SHP77 treated with DMSO at 0.1 percent for 48 hours (cell line): ENCODE data around the gene NDUFC1.
"Not testable (repeated sequence)": the region's sequence is repeated elsewhere in the genome, so short reads cannot be mapped to it uniquely, and the experiment has no call there.

Experiments used
- DNase-seq: peaks from one replicate; lab custom pipeline; 2025; lab: John Stamatoyannopoulos, UW

The NDUFC1 gene

DNA sequence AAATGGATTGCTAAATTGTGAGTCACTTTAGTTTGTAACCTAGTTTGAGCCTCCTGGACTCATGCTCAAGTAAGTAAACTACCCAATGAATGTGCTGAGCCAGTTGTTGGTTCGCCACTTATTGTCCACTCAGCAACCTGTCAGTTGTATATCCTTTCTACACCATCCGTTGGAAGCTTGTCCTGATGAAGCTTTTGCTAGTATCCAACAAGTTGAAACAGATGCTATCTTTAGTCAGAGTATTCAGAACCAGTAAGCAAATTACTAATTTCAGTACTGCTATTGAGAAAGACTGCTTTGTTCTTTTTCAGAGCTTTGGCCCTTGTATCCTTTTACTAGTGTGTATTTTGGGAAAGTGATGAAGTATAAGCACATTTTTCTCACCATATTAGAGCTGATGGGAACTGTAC lies 5.3 kb downstream of the NDUFC1 start:
- DNase-seq = no peak

GRCh38 chr4:139295942-139296299 lies 6.4 kb downstream of the NDUFC1 start:
- no peak for DNase-seq

GRCh38 chr4:139295206-139295941 lies 6.9 kb downstream of the NDUFC1 start:
- peak; percentile 63 for DNase-seq

DNA sequence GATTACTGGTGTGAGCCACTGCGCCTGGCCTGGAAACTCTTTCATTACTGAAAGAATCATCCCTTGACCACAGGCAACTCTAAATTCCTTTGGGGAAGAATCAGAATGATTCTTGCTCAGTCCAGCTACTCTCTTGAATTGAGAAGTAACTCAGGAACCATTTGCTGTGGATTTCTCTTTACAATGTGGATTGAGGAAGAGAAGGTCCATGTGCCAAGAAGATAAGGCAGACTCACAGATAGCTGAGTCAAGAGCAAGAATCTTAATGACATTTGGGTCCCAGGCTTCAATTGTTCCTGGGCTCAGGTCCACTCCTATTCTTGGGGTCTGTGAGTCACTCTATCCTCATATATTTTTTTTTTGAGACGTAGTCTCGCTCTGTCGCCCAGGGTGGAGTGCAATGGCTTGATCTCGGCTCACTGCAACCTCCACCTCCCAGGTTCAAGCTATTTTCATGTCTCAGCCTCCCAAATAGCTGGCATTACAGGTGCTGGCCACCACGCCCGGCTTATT lies 16.0 kb downstream of the NDUFC1 start:
- DNase-seq = no peak

GRCh38 chr4:139282721-139283075 lies 19.6 kb downstream of the NDUFC1 start:
- DNase-seq = no peak

GRCh38 chr4:139282065-139282720 lies 20.1 kb downstream of the NDUFC1 start:
- DNase-seq = no peak

DNA sequence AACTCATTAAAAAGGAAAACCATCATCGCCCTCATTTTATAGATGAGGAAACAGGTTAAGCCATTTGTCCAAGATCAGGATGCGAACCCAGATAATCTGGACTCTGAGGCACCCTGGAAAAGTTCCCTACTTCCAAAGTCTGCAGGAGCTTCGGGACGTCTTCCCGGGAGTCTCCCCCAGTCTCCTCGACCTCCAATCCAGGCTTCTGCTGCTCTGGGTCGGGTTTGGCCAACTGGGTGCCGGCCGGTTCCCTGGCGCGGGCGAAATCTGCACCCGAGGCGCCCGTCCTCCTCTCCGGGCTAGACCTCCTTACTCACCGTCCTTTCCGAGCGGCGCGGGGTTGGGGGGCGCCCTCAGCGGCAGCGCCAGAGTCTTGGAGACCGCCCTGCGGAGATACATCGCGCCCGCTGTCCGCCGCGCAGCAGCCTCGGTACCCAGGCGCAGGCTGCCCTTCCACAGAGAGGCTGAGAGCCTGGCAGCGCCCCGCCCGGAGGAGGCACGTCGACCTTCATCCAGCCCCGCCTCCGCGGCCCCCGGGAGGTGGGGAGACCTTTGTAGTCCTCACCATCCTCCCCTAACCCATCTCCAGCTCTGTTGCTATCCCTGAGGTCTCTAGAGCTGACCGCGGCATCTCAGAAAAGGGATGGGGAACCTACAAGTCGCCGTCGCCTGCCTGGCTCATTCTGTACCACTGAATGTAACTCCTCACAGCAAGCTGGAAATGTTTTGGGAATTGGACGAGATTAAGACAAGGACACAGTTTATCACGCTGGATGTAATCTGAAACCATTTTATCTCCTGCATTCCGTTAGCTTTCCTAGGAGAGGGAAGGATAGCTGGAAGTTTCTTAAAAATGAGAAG lies 22.3 kb downstream of the NDUFC1 start, which contains the start of gene MGARP:
Gene MGARP, minus strand, starts transcription at position 466 of the 861 bp plus-strand sequence. Its CDS starts 67 bp downstream, at position 399.
- DNase-seq = no peak

DNA sequence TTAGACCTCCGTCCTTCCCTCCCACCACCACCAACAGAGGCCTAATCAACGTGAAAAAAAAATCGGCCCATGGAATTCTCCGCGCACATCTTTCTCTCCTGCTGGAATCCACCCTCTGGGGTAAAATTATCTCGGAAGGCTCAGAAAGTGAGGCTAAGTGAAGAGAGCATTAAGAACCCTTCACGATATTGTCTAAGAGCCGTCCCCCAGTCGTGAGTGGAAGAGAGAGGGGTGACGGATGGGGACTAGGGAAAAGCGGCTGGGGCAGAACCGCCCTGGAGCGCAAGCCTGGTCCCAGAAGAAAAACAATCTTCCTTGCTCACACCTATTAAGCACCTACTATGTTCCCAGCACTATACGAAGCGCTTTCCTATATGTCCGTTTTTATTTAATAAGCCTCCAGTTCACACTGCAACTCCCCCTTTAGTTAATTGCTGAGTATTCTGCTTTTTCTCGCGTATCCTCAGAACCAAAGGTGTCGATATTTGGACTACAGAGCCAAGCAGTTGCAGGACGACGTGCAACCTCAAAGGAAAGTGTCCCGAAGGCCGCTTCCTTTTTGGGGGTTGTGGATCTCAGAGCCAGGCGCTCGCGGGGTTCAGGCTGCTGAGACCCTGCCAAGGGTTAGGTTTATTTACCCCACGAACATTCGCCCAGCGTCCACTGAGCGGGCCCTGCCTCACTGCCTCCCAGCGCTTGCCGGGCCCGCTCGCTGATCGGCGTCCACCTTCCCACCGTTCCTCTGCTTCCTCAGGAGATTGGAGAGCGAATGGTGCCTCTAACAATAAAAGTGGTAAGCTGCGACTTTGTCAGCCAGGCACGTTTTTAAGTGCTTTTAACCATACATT lies 23.1 kb downstream of the NDUFC1 start:
- DNase-seq = no peak

GRCh38 chr4:139278485-139278884 lies 23.8 kb downstream of the NDUFC1 start:
- DNase-seq = no peak

- DNase-seq = no peak
Measured at GRCh38 chr4:139275281-139275735, 27.0 kb downstream of the NDUFC1 start.

DNA sequence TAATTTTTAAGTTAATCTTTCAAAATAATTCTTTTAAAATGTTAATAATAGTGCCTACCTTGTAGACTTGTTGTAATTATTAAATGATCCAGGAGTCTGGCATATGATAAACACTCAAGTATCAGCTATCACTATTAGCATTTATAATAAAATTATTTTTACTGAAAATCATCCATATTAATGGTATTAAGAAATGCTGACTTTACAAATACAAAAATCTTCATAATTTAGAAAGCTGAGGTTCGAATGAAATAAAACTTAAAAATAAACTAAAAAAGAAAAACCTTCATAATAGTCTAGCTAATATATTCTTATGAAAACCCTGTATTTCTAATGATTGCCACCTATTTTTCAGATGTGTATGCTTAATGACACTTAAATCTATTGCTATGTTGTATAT lies 27.5 kb downstream of the NDUFC1 start:
- DNase-seq = no peak

- no peak for DNase-seq
Measured at GRCh38 chr4:139273835-139274234, 28.4 kb downstream of the NDUFC1 start.

- no peak for DNase-seq
Measured at GRCh38 chr4:139267301-139267700, 35.0 kb downstream of the NDUFC1 start.

DNA sequence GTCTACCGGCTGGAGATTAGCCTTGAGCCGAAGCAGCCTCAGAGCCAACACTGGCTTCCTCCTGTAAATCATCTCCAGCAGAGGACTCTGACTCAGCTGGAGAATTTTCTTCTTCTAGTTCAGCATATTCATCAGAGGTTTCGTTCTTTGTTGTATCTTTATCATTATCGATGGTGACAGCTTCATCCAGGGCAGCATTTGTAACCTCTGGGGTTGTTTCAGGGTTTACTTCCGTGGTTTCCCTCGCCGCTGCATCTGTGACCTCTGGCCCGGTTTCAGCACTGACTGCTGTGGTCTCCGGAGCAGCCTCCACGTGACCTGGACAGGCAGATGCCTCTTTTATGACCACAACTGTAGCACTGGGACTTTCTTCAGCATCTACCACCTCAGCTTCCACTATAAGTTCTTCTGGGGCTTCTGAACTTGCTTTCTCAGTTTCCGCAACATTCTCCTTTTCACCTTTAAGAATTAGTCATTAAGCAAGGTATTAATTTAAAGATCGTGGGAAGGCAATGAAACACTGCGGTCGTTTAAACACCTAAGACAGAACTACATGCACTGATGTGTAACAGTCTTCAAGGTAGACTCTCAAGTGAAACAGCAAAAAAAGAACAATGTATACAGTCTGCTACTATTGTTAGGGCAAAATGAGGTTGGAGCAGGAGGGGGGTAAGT lies 35.6 kb downstream of the NDUFC1 start:
- DNase-seq = no peak

GRCh38 chr4:139266208-139266582 lies 36.1 kb downstream of the NDUFC1 start:
- DNase-seq = no peak

DNA sequence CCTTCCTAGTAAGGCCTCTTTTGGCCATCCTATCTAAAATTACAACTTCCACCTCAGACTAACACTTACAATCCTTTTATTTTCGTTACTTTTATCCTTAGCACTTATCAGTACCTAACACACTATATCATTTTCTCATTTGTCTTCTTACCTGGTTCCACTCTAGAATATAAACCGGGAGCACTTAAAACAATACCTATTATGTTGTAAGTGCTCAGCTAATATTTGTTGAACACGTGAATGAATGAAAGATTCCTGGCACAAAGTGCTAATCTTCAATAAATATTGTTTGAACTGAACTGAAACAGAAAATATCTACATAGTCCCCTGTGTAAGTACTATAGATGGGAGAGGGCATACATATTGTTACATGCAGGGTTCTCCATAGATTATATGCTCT lies 36.6 kb downstream of the NDUFC1 start:
- DNase-seq = no peak

DNA sequence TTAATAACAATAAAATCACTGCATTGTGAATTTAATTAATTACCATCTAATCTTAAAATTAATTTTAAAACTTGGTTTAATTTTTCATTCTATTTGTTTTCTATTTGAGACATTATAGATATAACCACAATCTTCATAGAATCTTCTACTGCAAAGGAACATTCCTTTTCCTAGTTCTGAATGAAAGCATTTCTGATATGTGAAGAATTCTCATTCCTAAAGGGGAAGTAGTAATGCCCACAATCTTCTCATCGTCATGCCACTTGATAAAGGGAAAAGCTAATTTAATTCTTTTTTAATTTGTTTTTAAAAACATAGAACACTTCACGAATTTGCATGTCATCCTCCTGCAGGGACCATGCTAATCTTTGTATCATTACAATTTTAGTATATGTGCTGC lies 45.9 kb downstream of the NDUFC1 start:
- DNase-seq = no peak

DNA sequence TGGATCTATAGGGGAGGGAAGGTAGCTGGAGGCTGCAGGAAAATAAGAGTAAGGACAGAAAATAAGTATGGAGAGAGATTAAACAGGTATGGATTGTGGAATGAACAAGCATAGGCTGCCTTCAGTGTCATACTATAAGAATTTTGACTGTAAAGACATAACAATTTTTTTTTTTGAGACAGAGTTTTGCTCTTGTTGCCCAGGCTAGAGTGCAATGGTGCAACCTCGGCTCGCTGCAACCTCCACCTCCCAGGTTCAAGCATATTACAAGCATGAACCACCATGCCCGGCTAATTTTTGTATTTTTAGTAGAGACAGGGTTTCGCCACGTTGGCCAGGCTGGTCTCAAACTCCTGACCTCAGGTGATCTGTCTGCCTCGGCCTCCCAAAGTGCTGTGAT lies 46.7 kb downstream of the NDUFC1 start:
- not testable (repeated sequence) for DNase-seq

GRCh38 chr4:139253713-139254112 lies 48.6 kb downstream of the NDUFC1 start:
- no peak for DNase-seq

- DNase-seq = no peak
Measured at GRCh38 chr4:139253046-139253445, 49.2 kb downstream of the NDUFC1 start.

GRCh38 chr4:139247700-139248238 lies 54.5 kb downstream of the NDUFC1 start:
- DNase-seq = no peak
